HG03135 (cell line): ENCODE results near the gene ATP6V1B1.

Experiments used
- ATAC-seq: cut with Tn5 transposase; IDR thresholded peaks from one replicate; pipeline ENCODE4 v1.9.1; 2021; ENCODE audit warnings: mild to moderate bottlenecking, moderate library complexity; ENCODE audit not compliant: unreplicated experiment

ATP6V1B1 gene

DNA sequence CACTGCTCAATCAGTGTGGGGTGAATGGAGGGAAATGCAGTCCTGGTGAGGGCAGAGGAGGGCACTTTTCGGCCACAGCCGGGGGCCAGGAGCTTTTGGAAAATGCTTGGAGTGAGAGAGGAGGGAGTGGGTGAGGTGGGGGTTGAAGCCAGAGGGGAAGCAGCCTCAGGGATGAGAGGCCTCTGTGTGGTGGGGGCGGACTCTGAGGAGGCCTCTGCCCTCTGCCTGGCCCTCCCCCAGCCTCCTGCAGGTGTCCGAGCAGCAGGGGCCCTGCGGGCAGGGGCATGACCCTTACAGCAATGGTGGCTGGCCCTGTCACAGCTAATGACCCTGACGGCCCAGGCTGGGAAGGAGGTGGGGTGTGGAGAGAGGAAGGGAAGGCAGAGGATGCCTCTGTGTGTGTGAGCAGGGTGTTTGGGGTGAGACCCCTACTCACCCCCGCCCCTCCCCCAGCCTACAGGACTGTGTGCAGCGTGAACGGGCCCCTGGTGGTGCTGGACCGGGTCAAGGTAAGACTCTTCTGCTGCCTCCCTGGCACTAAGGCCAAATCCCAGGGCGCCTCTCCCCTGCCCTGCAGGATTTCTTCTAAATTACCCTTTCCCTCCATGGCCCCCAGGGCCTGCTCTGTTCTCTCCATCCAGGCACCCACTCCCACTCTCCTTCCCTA, 7.6 kb downstream of the ATP6V1B1 start:
- ATAC-seq: no peak

GRCh38 chr2:70944111-70944690, 8.5 kb downstream of the ATP6V1B1 start:
- no peak for ATAC-seq

DNA sequence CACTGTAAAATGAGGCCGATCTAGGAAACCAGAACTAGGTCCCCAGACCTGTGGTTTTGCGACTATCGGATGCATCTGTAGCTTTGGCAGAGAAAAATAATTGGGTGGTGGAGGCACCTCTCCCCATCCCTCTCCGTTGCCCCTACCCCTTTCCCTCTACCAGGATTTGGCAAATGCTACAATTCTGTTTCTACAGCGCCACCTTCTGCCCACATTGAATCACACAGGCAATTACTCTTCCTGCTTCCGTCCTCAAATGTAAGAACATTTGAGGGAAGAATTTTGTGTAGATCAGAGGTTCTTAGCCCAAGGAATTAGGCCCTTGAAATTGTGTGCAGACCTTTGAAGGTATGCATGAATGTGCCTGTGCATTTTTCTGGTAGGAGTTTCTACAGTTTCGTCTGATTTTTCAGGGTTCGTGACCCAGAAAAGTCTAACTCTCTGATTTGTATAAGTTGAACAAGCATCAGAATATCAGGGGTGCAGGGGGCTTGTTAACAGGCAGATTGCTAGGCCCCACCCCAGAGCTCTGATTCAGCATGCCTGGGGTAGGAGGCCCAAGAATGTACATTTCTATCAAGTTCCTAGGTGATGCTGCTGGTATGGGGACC, 11.2 kb downstream of the ATP6V1B1 start:
- ATAC-seq: no peak

DNA sequence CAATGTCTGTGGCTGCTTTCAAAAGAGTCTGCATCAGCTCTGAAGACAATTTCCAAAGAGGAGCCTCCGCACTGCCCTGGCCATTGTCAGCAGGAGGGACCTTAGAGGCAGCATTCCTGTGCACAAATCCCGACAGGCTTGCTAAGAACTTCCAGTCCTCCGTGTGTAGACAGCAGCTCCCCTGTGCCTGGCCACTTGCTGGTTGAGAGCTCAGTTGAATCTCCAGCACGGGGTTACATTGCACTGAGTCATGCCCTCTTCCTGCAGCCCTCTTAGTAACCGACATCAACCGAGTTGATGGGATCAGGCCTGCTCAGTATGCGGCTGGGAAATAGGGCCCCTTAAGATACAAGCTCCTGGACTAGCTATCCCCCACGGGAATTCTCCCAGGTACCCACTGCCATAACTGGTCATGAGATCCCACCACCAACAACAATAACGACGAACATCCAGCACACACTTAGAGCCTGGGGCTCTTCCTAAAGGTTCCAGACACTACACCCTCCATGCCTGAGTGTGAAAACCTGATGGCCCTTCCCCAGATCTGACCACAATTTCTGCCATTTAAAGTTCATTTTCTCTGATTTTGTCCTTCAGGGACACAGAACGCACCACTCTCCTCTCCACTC, 12.0 kb downstream of the ATP6V1B1 start:
- no peak for ATAC-seq

DNA sequence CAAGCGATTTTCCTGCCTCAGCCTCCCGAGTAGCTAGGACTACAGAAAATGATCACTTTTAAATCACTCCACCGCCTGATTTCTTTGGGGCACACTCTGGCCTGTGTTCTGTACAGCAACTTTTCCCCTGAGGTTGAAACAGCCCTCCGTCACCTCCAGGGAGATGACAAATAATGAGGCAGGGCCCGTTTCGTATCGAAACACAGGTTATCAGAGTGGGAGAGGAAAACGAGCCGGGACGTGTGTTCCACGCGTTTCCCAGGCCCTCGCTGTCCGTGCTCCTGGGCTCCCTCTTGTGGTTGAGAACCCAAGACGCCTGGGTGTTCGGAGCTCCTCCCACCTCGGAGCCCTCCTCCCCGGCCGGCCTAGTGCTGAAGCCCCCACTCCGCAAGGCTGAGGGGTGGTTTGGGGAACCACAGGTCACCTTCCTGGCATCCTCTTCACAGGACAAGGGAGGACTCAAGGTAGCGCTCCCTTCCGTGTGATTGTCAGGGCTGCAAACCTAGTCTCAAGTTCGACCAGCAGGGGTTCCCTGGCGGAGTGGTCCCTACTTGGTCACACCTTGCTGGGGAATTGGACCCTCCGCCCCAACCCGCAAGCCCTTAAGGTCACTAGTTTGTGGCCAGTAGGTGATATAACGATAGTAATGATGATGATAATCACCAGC, 12.8 kb downstream of the ATP6V1B1 start:
- peak; percentile 89 for ATAC-seq

DNA sequence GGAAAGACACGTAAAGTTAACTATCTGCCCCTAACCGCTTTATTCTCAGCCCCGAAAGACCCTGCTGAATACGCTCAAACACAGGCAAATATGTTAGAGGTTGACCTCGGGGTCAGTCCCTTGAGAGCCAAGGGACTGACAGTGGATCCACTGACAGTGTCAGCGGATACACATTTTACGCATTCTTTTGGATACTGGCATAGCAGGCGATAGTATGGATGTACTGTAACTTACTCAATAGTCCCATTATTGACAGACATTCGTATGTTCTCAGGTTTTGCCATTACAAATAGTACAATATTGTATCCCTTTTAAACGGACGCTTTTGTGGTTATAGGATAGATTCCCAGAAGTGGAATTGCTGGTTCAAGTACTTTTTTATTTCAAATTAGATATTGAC, 13.4 kb downstream of the ATP6V1B1 start:
- no peak for ATAC-seq

DNA sequence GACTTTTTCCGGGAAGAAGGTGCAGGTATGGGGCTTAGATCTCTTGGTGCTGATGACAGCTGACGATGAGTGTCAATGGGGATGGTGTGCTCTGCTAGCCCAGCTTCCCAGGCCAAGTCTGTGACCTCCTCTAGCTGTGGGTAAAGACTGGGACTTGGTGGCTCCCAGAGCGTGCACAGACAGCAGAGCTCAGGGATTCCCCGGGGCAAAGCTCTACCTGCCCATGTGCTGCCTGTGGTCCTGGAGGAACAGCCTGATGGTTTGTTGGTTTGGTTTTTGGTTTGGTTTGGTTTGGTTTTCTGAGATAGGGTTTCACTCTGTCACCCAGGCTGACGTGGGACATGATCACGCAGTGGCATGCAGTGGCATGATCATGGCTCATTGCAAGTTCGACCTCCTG, 19.2 kb downstream of the ATP6V1B1 start:
- ATAC-seq: no peak

GRCh38 chr2:70956141-70956540, 20.4 kb downstream of the ATP6V1B1 start:
- no peak for ATAC-seq

- no peak for ATAC-seq
Observed at GRCh38 chr2:70957798-70958197, 22.1 kb downstream of the ATP6V1B1 start.

GRCh38 chr2:70958759-70959158, 23.1 kb downstream of the ATP6V1B1 start:
- no peak for ATAC-seq

DNA sequence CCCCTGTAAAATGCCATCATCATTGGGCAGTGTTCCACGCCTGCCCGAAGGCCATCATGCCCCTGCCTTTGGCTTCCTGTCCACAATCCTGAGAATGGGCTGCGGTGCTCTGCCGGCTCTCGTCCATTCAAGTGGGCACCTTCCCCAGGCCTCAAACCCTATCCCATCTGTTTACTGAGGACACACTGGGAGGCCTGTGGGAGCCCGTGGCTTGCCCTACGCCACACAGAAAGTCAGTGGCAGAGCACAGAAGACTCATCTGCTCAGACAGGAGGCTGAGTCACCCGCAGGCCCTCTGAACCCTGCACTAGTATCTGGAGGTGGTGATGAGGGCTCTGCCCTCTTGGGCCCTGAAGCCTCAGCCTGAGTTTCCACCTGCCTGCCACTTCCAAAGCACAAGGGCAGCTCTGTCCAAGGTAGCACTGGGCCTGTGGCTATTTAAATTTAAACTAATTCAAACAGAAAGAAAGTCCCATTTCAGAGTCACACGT, 23.6 kb downstream of the ATP6V1B1 start:
- no peak for ATAC-seq

DNA sequence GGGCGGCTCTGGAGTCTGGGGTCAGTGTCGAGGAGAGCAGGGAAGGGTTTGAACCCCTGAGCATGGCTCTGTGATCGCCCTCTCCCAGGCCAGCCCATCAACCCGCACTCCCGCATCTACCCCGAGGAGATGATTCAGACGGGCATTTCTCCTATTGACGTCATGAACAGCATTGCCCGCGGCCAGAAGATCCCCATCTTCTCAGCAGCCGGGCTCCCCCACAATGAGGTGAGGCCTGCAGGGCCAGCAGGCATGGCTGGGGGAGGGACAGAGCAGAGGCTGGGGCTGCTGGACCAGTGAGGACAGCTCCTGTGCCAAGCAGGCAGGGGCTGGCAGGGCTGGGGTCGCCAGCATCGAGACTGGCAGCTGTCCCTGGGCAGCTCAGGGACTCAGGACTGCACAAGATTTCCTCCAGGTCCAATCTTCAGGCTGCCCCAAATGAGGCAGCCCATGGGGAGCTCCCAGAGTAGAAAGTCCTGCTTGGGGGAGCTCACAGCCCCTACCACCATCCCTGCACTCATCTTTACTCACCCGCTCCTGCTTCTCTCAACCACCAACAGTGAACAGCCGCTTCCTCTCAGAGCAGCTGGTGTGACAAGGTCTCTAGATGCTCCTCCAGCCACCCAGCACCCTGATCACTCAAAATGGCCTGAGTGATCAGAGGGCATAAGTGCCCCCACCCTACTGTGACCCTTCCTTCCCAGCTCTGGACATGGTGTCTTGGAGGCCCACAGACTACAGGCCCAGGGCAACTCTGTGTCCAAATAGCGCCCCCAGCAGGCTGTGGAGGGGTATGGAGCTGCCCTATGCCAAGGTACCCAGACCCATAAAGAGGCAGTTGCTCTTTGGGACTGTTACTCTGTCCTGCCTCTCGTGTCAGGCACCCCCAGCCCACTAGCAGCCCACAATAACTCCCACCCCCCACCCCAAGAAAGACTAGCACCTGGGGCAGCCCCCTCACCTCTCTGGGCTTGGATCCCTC, 24.4 kb downstream of the ATP6V1B1 start:
- ATAC-seq: no peak

DNA sequence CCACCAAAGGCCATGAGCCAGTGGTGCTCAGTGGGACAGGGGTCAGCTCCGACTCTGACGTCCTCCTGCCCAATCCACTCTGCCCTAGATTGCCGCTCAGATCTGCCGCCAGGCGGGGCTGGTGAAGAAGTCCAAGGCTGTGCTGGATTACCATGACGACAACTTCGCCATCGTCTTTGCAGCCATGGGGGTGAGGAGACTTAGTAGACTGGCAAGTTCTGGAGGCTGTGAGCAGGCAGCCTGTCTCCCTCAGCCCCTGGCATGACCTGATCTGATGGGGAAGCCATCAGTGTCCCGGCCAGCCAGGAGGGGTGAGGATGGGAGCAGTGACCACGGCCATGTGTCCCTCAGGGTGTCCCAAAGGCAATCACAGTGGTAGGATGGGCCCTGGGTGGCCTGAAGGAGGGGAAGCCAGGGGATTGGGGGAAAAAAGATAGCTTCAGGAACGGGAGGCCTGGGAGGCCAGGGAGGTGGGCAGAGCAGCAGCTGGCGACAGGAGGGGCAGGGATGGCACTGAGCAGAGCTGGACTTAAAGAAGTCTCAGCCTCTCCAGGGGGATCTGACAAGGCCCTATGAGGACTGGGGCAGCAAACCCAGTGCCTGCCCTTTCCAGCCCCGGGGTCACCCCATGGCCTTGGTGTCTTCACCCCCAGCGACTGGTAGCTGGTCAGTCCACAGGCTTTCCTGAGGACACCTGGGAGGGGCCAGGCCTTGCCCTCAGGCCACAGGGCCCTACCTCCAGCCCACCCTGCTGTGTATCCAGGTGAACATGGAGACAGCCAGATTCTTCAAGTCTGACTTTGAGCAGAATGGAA, 25.3 kb downstream of the ATP6V1B1 start:
- ATAC-seq: no peak

DNA sequence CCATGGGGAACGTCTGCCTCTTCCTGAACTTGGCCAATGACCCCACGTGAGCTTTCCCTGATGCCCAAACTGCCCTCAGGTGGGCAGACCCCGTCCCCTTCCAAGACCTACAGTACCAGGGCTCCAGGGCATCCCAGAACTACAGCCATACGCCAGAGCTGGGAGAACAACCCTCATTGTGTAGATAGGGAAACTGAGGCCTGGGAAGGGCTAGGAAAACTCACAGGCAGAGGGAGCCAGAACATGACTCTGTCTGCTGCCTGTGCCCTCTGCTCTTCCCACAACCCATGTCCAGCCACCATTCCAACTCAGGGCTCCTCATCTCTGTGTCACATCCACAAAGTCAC, 25.9 kb downstream of the ATP6V1B1 start:
- ATAC-seq: no peak

- no peak for ATAC-seq
Observed at GRCh38 chr2:70962211-70962884, 26.6 kb downstream of the ATP6V1B1 start.

DNA sequence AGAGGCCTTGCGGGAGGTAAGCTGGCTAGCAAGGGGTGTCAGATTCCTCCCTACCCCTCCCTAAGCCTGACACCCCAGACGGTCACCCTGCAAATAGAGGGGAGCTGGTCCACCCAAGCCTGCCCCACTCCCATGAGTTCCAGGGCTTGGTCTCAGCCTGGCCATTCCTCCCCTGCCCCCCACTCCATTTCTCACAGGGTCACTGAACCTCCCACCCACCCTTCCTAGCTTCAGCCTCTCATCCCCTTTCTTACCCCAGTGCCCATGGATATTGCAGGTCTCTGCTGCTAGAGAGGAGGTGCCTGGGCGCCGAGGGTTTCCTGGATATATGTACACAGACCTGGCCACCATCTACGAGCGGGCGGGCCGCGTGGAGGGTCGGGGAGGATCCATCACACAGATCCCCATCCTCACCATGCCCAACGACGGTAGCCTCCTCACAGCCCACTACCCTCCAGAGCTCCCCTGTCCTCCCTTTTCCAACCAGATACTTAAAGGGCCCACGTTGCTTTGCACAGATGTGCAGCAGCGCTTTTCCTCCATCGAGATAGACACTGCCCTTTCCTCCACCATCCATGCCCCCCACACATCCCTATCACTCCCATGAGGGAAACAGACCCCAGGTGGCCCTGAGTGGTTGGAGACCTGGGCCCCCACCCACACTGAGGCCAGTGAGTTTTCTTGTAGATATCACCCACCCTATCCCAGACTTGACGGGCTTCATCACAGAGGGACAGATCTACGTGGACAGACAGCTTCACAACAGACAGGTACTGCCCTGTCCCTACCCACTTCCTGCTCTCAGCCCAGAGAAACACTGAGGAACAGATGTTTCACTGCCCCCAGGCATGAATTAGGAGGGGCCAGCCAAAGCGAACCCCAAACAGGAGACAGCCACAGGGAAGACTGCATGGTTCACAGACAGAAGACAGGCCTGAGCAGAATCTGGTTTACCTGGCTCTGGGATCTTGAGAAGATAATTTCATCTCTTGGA, 27.5 kb downstream of the ATP6V1B1 start:
- no peak for ATAC-seq

GRCh38 chr2:70964133-70964532, 28.4 kb downstream of the ATP6V1B1 start:
- ATAC-seq: no peak
